HG02884 (cell line): ENCODE results near the gene RHO.
"Not testable (repeated sequence)": the region's sequence is repeated elsewhere in the genome, so short reads cannot be mapped to it uniquely, and the experiment has no call there.

Experiments used
- ATAC-seq: cut with Tn5 transposase; IDR thresholded peaks from one replicate; pipeline ENCODE4 v1.9.1; 2021; ENCODE audit warnings: mild to moderate bottlenecking, moderate library complexity; ENCODE audit not compliant: unreplicated experiment

Gene RHO

DNA sequence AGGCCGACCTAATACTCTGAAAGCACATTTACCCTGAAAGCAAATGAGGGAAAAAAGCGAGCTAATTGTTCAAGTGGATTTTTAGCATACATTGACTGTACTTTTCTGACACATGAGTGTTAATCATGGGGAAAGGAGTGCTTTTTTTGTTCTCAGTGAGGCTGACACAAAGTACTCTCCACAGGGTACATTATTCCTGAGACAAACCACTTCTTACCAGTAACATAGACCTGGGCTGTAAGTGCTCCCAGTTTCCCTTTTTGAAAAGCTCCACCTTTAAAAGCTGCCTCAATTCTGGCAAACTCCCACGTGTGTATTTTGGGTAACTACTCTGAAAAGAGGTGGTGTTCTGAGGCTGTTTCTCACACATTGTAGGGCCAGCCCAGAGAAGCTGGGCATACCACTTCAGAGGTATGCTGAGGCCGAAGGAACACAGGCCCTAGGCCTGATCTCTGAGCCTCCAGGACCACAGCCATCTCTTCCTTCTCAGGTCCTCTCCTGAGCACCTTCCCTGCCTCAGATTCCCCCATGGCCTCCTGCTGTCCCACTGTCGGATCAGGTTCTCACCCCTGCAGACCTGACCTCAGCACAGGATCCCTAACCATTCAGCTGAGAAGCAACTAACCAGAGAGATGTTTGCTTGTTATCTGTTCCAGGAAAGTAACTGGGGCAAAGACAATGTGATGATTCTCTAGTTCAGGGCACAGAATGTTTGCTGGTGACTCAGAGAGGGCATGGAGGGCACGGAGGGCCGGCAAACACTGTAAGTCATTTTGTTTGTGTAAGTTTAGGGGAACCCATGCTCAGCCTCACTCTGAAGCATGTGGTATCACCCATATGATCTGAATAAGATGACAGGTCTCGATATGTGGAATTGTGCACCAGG is 29.6 kb upstream of the RHO start:
- ATAC-seq: not testable (repeated sequence)

DNA sequence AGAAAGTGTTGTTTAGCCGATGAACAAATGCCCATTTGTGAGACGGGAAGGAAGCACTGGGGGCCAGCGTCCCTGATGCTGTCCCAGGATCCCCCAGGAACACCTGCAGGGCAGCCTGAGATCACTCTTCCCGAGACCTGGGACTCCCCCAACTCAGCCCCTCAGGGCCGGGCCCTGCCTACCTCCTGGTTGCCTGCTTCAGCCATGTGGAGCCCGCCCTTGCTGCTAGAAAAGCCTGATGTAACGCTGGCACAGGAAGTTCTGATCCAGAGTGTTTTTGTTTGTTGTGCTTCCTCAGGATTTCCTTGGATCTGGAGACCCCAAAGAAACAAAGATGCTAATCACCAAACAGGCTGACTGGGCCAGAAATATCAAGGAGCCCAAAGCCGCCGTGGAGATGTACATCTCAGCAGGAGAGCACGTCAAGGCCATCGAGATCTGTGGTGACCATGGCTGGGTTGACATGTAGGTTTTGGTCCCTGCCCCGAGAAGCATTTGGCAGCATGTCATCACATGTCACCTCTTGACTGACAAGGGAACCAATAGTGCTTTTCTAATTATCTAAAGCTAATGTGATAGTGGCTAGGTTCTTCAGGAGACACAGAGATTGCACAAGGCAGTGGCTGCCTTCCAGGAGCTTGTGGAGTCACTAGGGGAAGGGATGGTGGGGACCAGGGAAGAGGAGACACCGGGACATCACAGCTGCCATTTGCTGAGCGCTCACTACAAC is 28.7 kb upstream of the RHO start:
- ATAC-seq: not testable (repeated sequence)

DNA sequence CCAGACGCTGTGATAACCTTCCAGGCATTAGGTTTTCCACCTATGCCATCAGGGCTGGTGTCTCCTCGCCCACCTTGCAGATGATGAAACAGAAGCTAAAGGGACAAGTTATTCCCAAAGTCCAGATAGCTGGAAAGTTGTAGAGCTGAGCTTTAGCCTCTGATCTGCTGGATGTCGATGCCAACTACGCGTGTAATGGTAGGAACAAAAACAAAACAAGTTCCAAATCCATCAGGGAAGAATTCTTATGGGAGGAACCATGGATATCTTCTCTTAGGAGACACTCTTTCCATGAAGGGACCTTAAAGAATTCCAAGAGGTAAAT is 28.1 kb upstream of the RHO start:
- no peak for ATAC-seq

DNA sequence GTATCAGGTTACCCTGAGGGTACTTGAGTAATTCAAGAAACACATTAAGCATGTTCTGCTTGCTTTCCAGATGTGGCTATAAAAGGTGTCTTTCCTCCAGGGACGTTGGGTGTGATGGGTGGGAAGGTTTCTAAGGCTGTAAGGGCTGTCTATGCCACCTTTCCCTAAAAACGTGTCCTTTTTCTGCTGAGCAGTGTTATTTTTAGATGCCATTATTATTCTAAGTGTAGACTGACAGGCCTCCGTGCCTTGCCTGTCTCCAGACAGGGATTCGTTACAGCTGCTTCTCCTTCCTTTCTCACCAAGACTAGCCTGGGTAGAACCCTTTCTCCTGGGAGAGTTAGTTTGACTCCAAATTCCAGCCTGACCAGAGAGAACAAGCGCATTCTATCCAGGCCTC is 26.8 kb upstream of the RHO start:
- ATAC-seq: no peak

DNA sequence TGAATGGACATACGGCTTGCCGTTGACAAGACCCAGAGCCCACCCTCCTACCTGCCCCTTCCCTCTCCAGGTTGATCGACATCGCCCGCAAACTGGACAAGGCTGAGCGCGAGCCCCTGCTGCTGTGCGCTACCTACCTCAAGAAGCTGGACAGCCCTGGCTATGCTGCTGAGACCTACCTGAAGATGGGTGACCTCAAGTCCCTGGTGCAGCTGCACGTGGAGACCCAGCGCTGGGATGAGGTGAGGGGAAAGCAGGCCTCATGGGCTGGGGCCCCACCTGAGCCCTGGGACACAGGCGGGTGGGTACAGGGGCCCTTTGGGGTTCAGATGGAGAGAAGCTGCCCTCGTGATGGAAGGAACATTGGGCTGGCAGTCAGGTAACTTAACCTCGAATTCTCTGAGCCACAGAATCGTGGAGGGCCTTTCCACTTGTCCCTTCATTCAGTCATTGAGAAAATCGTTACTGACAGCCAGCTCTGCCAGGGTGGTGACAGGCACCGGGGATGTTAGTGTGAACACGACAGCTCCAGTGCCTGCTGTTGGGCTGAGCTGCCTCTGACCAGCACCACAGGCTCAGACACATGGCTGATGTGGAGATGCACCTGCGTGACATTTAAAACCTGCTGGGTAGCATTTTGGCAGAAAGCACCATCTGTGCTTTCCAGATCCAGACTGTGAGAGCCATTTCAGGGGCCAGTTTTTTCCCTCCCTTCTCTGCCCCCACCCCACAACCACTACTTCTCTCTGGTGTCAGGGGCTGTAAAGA is 25.6 kb upstream of the RHO start:
- no peak for ATAC-seq

DNA sequence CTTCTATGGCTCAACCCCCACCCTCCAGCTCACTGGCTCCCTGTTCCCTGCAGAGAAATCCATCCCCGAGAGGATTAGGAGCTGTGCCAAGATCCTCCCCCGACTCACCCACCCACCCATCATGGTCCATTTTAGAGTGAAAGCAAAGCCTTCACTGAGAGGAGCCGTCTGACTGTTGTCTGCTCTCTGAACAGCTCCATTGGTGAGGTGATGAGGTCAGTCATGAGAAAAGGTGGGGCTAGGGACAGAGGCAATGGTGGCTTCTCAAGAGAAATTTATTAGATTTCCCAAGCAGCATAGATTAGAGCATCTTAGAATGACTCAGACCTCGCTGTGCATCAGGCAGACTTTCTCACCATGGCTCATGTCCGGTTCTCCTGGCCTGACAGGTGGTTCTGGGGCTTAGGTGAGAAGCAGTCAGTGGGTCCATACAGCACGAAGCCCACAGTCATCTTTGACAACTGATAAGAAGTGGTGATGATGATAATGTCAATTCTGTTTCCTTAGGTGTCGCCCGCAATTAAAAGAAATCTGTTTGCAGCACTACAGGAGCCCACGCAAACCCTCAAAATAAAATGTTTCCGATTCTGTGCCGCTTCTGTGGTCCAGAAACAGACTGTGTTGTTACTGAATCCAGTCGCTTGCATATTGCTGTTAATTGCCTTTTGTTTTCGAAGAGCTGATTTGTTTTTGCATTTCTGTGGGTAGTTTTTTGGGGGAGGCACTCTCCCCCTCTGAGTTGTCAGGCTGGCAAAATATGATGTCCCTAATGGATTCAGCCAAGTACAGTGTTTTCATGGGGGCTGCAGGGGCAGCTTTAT is 24.8 kb upstream of the RHO start:
- ATAC-seq: no peak

DNA sequence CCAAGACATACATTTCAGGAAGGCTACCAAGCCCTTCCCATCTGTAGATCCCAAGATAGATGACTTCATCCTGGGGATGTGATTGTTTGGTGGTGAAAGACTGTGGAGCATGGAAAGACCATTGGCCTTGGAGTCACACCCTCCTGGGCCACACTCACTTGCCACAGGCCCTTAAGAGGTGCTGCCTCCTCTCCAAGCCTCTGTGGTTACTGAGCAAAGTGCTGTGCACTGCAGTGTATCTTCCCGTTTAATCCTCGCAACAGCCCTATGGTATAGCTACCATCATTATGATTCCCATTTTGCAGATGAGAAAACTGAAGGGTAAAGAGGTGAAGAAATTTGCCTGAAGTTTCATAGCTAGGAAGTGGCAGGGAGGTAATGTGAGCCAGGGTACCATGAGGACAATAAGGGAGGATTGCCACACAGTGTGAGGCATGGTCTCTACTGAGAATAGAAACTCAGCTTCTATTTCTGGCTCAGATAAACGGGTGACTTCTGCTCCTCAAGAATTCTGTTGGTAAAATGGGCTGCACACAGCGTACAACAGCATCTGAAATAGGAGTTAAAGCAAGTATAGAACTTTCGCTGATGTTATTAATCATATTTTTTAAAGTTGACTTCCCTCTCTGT is 23.9 kb upstream of the RHO start:
- ATAC-seq: no peak

DNA sequence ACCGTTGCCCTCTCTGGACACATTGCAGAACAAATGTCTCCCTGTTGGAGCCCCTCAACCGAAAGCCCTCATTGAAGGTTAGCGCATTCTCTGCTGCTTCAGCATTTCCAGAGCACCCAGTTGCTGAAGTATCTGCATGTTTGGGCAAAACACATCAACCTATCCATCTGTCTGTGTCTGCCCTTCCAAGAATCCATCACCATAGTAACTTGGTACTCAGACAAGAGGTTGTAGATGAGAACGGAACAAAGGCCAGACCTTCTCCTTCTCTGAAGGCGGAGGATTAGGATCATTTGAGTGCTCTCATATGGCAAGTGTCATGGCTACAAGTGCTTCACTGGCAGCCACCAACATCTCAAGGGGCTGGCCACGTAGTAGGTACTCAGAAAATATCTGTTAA is 23.1 kb upstream of the RHO start:
- no peak for ATAC-seq

DNA sequence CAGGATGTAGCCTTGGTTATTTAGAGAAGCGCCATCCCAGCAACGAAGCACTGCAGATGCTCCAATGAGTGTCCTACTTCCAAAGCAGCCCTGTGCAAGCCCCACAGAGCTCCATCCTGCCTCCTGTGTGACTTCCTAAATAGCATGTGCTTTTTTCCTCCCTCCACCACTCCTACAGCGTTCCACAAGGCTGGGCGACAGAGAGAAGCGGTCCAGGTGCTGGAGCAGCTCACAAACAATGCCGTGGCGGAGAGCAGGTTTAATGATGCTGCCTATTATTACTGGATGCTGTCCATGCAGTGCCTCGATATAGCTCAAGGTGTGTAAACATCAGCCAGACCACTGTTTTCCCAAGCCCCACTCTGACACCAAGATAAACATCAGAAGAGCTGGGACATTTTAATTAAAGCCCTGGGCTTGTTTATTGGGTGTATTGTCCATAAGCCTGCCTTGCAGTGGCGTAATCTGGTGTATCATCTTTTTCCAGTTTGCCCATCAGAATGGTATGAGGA is 22.2 kb upstream of the RHO start:
- ATAC-seq: no peak

DNA sequence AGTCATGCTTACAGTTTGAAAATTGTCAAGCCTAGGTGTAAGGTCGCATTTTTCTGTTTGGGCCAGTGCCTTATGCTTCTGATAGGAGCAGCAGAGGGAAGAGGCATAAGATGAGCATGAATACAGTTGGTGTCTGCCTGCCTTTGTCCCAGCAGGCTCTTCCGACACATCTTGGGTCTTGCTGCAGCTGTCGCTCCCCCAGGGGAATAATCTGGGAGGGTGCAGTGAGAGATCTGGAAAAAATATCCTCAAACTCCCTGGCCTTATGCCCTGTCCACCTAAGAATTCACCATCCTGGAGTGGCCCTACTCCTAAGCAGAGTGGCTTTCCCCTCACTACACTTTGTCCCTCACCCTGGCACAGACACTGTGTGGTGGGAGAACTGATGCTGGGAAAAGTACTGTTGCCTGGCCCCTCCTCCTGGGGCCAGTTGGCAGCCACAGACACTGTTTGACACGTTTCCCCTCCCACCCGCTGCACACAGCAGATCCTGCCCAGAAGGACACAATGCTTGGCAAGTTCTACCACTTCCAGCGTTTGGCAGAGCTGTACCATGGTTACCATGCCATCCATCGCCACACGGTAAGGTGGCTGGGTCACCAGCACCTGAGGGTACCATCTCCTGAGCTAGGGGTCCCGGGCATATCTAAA is 21.1 kb upstream of the RHO start:
- no peak for ATAC-seq

DNA sequence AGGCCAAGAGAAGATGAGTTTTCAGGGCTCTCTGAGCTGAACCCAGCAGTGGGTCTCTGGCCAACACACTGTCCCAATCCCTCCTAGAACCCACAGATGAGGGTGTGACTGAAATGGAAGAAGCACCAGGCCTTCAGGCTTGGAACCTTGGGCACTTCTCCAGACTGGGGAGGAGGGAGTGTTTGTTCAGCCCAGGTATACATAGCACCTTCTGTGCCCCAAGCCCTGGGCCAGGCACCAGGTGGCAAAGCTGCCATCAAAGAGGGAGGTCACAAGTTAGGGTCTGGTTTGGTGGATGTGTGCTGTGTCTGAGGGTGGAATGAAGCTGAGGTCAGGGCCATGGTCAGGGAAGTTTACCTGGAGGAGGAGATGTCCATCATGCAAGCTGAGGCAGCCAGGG is 15.8 kb upstream of the RHO start:
- no peak for ATAC-seq

DNA sequence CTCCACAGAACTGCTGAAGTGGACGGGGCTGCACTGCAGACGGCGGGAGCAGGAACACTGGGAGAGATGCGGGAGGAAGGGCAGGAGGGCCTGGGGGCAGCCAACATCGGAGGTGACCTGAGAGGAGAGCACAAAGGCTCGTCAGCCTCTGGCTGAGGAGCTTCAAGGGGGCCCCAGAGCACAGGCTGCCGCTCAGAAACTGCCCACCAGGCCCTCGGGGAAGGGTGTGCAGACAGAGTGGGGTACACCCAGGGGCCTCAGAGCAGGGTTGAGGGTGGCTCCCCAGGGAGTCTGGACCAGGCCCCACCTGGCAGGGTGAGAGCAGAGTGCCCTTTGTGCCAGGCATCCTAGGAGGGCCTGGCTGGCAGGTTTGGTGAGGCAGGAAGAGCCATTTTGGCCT is 14.7 kb upstream of the RHO start:
- ATAC-seq: no peak

DNA sequence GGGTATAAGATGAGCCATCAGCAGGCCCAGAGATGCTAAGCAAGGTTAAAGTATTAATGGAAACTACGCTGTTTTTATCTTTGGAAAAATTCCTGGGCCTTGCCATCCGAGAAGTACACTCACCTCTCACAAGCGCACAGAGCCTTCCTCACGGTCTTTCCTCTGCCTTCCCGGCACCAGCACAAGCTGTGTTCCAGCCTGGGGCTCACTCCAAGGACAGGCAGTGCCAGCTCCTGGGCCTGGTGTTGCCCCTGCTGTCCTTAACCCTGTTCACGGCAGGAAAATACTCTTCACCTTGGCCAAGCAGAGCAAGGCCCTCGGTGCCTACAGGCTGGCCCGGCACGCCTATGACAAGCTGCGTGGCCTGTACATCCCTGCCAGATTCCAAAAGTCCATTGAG is 14.3 kb upstream of the RHO start:
- ATAC-seq: no peak

DNA sequence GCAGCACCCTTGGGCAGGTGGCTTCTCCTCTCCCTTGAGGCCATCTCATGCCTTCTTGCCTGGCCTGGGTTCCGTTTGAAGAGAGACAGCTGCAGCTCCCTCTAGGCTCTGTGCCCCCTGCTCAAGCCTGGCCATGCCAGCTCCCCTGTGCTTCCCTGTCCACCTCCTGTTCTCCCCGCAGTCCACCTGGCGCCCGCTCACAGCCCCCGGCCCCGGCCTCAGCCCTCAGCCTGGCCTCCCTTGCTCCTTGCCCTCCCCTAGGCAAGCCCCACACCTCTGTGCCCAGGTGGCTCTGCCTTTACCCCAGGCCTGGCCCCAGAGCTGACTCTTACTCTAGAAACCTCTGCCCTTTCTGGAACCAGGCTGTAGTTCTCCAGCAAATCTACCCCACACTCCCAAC is 13.9 kb upstream of the RHO start:
- no peak for ATAC-seq

DNA sequence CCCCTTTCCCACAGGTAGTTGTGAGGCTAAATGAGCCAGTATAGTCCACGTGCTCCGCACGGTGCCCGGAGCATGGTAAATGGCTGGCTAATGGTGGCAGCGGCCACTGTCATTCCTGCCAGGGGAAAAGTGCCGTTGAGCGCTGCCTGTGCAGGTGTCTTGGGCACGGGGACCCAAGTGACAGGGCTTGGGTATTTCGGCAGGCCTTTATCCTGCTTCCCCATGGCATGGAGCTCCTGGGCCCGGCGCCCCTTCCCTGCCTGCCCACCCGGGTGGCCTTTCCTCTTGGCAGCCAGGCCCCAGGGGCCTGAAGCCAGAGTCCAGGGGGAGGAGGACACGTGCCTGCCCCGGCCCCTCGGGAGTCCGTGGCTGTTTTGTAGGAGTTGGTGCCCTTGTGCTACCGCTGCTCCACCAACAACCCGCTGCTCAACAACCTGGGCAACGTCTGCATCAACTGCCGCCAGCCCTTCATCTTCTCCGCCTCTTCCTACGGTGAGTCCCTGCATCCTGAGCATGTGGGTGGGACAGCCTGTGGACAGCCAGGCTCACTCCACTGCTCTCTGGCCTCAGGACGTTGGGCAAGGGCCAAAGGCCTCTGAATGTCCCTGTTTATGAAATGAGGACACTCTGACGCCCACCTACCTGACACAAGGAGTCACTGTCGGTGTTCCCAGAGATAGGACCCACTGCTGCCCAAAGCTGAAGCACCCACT is 13.2 kb upstream of the RHO start:
- not testable (repeated sequence) for ATAC-seq

DNA sequence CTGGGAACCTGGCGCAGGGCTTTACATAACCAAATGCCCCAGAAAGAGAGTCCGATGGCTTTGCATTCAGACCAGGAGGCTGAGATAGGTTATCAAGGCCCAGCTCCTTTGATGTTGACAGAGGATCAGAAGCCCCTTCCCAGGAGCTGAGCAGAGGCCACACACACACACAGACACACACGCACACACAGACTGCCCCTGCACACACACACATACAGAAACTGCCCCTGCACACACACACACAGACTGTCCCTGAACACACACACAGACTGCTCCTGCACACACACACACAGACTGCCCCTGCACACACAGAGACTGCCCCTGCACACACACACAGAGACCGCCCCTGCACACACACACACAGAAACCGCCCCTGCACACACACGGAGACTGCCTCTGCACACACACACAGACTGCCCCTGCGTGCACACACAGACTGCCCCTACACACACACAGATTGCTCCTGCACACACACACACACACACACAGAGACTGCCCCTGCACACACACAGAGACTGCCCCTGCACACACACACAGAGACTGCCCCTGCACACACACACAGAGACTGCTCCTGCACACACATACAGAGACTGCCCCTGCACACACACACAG is 12.5 kb upstream of the RHO start:
- ATAC-seq: not testable (repeated sequence)

DNA sequence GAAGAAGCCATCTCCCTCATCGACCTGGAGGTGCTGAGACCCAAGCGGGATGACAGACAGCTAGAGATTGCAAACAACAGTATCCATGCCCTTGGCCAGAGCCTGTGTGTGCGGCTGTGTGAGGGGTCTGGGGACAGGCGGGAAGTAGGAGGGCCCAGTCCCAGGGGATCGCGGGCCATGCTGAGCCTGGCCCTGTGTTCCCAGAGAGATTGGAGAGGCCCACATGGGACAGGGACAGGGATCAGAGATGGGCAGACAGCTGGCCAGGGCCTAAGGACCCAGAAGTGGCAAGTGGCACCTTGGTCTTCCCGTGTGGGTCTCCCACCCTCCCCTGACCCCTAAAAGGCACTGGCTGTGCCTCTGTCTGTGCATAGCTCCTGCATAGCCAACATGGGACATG is 10.9 kb upstream of the RHO start:
- ATAC-seq: no peak

DNA sequence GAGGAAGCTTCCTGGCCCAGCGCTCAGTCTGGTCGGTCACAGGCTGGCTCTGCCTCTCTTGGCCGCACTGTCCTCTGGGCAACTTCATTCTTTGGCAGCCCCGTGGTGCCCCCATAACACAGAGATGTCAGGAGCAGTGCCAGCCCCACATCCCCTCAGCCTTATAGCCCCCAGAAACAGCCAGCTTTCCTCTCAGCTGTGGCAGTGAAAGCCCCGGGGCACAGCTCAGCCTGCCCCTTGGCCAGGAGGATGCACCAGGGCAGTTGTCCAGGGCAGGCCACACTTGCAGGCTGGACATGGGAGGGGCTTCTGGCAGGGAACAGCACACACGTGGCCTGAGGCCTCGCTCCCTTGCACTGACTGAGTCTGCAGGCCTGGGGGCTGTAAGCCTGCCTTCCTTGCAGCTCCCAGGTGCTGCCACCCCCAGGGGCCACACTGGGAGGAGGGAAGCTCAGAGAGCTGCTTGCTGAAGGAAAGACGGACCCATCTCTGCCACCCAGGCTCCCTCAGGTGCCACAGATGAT is 10.3 kb upstream of the RHO start:
- ATAC-seq: no peak
